HCT116 (cell line): ENCODE results near the gene OR56A4.

Source experiments
- CBX3 ChIP-seq: IDR thresholded peaks from 2 replicates; pipeline ENCODE4 v1.6.1; 2012; ENCODE audit warnings: low read depth
- CTCF ChIP-seq, 3 experiments: fragments of 200-600 bp in 1 of 3; sonication (generic) in 1 of 3; IDR thresholded peaks in 2 of 3; conservative IDR thresholded peaks in 1 of 3; 2 replicates each; pipeline ENCODE4 v1.5.1; 2012 to 2017; ENCODE audit warnings: low read depth in 2 of 3, low read length in 2 of 3, antibody characterized with exemption in 1 of 3, borderline replicate concordance in 1 of 3, control low read depth in 1 of 3, mild to moderate bottlenecking in 1 of 3, mixed read lengths in 1 of 3, mixed run types in 1 of 3, moderate library complexity in 1 of 3; ENCODE audit not compliant: insufficient read depth in 1 of 3
- EZH2phosphoT487 ChIP-seq: fragments of 200-600 bp; IDR thresholded peaks from 2 replicates; pipeline ENCODE4 v1.6.1; 2018; ENCODE audit warnings: antibody characterized with exemption, borderline replicate concordance
- POLR2A ChIP-seq: IDR thresholded peaks from 2 replicates; pipeline ENCODE4 v1.7.0; 2011; ENCODE audit warnings: borderline replicate concordance; ENCODE audit not compliant: insufficient read depth, insufficient read length; ENCODE audit errors: extremely low read depth

- TF ChIP-seq CBX3 (no peak), POLR2A (no peak), CTCF (IDR thresholded peaks at IDR 0.05 in 2 of 3, conservative IDR thresholded peaks at IDR 0.05 in 1 of 3; ENCODE audit: borderline replicate concordance in 1 of 3, insufficient read depth in 1 of 3, low read depth in 2 of 3, low read length in 2 of 3) (no peak), EZH2phosphoT487 (no peak)
Measured at GRCh38 chr11:5994791-5995190, 12.0 kb downstream of the OR56A4 start.
